ENCODE data around the gene GTF2IRD1.

DNA sequence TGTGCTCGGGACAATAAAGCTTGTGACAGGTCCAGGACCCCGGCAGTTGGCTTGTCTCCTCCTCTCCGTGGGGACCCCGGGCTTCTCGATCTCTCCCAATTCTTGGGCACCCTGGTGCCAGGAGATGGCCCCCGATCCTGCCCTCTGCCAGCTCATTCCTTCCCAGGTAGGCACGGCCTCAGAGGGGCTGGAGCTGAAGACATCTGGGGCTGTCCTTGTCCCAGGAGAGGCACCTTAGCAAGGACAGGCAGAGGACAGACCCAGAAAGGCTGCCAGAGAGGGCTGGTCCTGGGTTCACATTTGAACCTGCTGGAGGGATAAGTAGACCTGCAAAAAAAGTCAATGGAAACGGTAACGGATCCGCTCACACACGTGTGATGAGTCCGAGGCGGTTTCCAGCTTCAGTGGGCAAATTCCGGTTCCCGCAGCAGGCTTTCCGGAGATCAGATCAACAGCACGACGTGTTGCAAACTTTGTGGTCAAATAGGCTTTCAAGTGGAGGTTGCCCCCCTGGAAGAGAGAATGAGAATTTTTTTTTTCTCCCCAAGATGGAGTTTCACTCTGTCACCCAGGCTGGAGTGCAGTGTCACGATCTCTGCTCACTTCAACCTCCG lies 47.7 kb upstream of the GTF2IRD1 start:
- TF ChIP-seq TAF1 (IDR thresholded peaks at IDR 0.05; ENCODE audit: borderline replicate concordance, low read depth, low read length) (no peak), POLR2A (IDR thresholded peaks at IDR 0.05; ENCODE audit: low read depth, low read length) (no peak), POLR2AphosphoS5 (IDR thresholded peaks at IDR 0.05; ENCODE audit: low read depth, low read length) (no peak)
